ENCODE results near the gene RAD51B. TPM values are rescaled to one million over a fixed set of nuclear protein-coding genes. Genes with fewer than 3 reads are reported as not detected.
"Not testable (repeated sequence)": the region's sequence is repeated elsewhere in the genome, so short reads cannot be mapped to it uniquely, and the experiment has no call there.

Gene RAD51B
- total and polyA plus RNA-seq, 4 donors: 2.8 to 39.6 (median 13.3) TPM; not detected in 1

- H3K36me3 ChIP-seq (ENCODE audit: control insufficient read depth in 1 of 2, insufficient read depth in 2 of 2, low read length in 1 of 2): no peaks in the 10 kb centered on the region
- 78 to 86% methylated on average over 4 of the region's 4 CpGs for WGBS, 2 donors
- H3K4me1 ChIP-seq (ENCODE audit: control insufficient read depth in 1 of 2, insufficient read depth in 2 of 2, low read length in 2 of 2): peaks cover 4% of the 10 kb centered on the region in 2 donors
- no peak for ATAC-seq (ENCODE audit: low FRiP score)
- DNase-seq: no peak
- H3K27me3 ChIP-seq (ENCODE audit: control insufficient read depth in 1 of 2, insufficient read depth in 2 of 2, low read length in 1 of 2): no peaks in the 10 kb centered on the region
- intact Hi-C loops (cut with DNase I): no loop called here
- H3K4me3 ChIP-seq (ENCODE audit: low read length in 2 of 2): no peak overlapping the region
- no peak overlapping the region for H3K27ac ChIP-seq (ENCODE audit: low read depth in 1 of 2, low read length in 2 of 2)
- H3K9me3 ChIP-seq (ENCODE audit: control insufficient read depth, low read length): no peaks in the 10 kb centered on the region
These were observed 394.9 kb downstream of the RAD51B start for GRCh38 chr14:68214431-68214830.

- no peaks in the 10 kb centered on the region for H3K27me3 ChIP-seq (ENCODE audit: control insufficient read depth in 1 of 2, insufficient read depth in 2 of 2, low read length in 1 of 2)
- no peak for DNase-seq
- H3K9me3 ChIP-seq (ENCODE audit: control insufficient read depth, low read length): no peaks in the 10 kb centered on the region
- ATAC-seq (ENCODE audit: low FRiP score): no peak
- no peak overlapping the region for H3K4me3 ChIP-seq (ENCODE audit: low read length in 2 of 2)
- peaks cover 2% of the 10 kb centered on the region in 2 donors for H3K4me1 ChIP-seq (ENCODE audit: control insufficient read depth in 1 of 2, insufficient read depth in 2 of 2, low read length in 2 of 2)
- 82 to 86% methylated on average over 2 of the region's 2 CpGs for WGBS, 2 donors
- no peak overlapping the region for H3K27ac ChIP-seq (ENCODE audit: low read depth in 1 of 2, low read length in 2 of 2)
- H3K36me3 ChIP-seq (ENCODE audit: control insufficient read depth in 1 of 2, insufficient read depth in 2 of 2, low read length in 1 of 2): no peaks in the 10 kb centered on the region
- intact Hi-C loops (cut with DNase I): no loop called here
These were observed 396.1 kb downstream of the RAD51B start for GRCh38 chr14:68215629-68216028.

GRCh38 chr14:68216079-68216478 is 396.5 kb downstream of the RAD51B start:
- 83 to 86% methylated on average over 3 of the region's 3 CpGs for WGBS, 2 donors
- Histone ChIP-seq H3K9me3 (ENCODE audit: control insufficient read depth, low read length) (no peaks in the 10 kb centered on the region), H3K27me3 (ENCODE audit: control insufficient read depth in 1 of 2, insufficient read depth in 2 of 2, low read length in 1 of 2) (no peaks in the 10 kb centered on the region), H3K36me3 (ENCODE audit: control insufficient read depth in 1 of 2, insufficient read depth in 2 of 2, low read length in 1 of 2) (no peaks in the 10 kb centered on the region), H3K4me3 (ENCODE audit: low read length in 2 of 2) (no peak overlapping the region), H3K4me1 (ENCODE audit: control insufficient read depth in 1 of 2, insufficient read depth in 2 of 2, low read length in 2 of 2) (peaks cover 0 to 2% of the 10 kb centered on the region in 2 donors), H3K27ac (ENCODE audit: low read depth in 1 of 2, low read length in 2 of 2) (no peak overlapping the region)
- intact Hi-C loops (cut with DNase I): no loop called here
- DNase-seq: no peak
- no peak for ATAC-seq (ENCODE audit: low FRiP score)

- H3K36me3 ChIP-seq (ENCODE audit: control insufficient read depth in 1 of 2, insufficient read depth in 2 of 2, low read length in 1 of 2): no peaks in the 10 kb centered on the region
- WGBS, 2 donors: 97 to 98% methylated on average over 3 of the region's 3 CpGs
- H3K27me3 ChIP-seq (ENCODE audit: control insufficient read depth in 1 of 2, insufficient read depth in 2 of 2, low read length in 1 of 2): no peaks in the 10 kb centered on the region
- peaks cover 0 to 2% of the 10 kb centered on the region in 2 donors for H3K4me1 ChIP-seq (ENCODE audit: control insufficient read depth in 1 of 2, insufficient read depth in 2 of 2, low read length in 2 of 2)
- DNase-seq (no peak), ATAC-seq (ENCODE audit: low FRiP score) (no peak)
- H3K4me3 ChIP-seq (ENCODE audit: low read length in 2 of 2): no peak overlapping the region
- H3K27ac ChIP-seq (ENCODE audit: low read depth in 1 of 2, low read length in 2 of 2): no peak overlapping the region
- no peaks in the 10 kb centered on the region for H3K9me3 ChIP-seq (ENCODE audit: control insufficient read depth, low read length)
- intact Hi-C loops (cut with DNase I): no loop called here
These were observed 397.4 kb downstream of the RAD51B start for GRCh38 chr14:68216957-68217356.

GRCh38 chr14:68217791-68218340 is 398.3 kb downstream of the RAD51B start:
- intact Hi-C loops (cut with DNase I): no loop called here
- no peak overlapping the region for H3K27ac ChIP-seq (ENCODE audit: low read depth in 1 of 2, low read length in 2 of 2)
- ATAC-seq (ENCODE audit: low FRiP score): no peak

GRCh38 chr14:68219407-68219806 is 399.8 kb downstream of the RAD51B start:
- intact Hi-C loops (cut with DNase I): no loop called here
- no peaks in the 10 kb centered on the region for H3K9me3 ChIP-seq (ENCODE audit: control insufficient read depth, low read length)
- H3K36me3 ChIP-seq (ENCODE audit: control insufficient read depth in 1 of 2, insufficient read depth in 2 of 2, low read length in 1 of 2): no peaks in the 10 kb centered on the region
- ATAC-seq (ENCODE audit: low FRiP score) (no peak), DNase-seq (no peak)
- H3K4me3 ChIP-seq (ENCODE audit: low read length in 2 of 2): no peak overlapping the region
- no peaks in the 10 kb centered on the region for H3K27me3 ChIP-seq (ENCODE audit: control insufficient read depth in 1 of 2, insufficient read depth in 2 of 2, low read length in 1 of 2)
- peaks cover 0 to 2% of the 10 kb centered on the region in 2 donors for H3K4me1 ChIP-seq (ENCODE audit: control insufficient read depth in 1 of 2, insufficient read depth in 2 of 2, low read length in 2 of 2)
- H3K27ac ChIP-seq (ENCODE audit: low read depth in 1 of 2, low read length in 2 of 2): no peak overlapping the region
- WGBS, 2 donors: 60 to 64% methylated on average over 7 of the region's 7 CpGs

More at GRCh38 chr14:68217791-68218340, 398.3 kb downstream of the RAD51B start:
- H3K9me3 ChIP-seq (ENCODE audit: control insufficient read depth, low read length): no peaks in the 10 kb centered on the region
- no peaks in the 10 kb centered on the region for H3K27me3 ChIP-seq (ENCODE audit: control insufficient read depth in 1 of 2, insufficient read depth in 2 of 2, low read length in 1 of 2)
- H3K4me1 ChIP-seq (ENCODE audit: control insufficient read depth in 1 of 2, insufficient read depth in 2 of 2, low read length in 2 of 2): peaks cover 0 to 2% of the 10 kb centered on the region in 2 donors
- H3K36me3 ChIP-seq (ENCODE audit: control insufficient read depth in 1 of 2, insufficient read depth in 2 of 2, low read length in 1 of 2): no peaks in the 10 kb centered on the region
- H3K4me3 ChIP-seq (ENCODE audit: low read length in 2 of 2): no peak overlapping the region
- DNase-seq: no peak

GRCh38 chr14:68221046-68221445 is 401.5 kb downstream of the RAD51B start:
- DNase-seq; H3K36me3 ChIP-seq (ENCODE audit: control insufficient read depth in 1 of 2, insufficient read depth in 2 of 2, low read length in 1 of 2); ATAC-seq (ENCODE audit: low FRiP score); H3K4me1 ChIP-seq (ENCODE audit: control insufficient read depth in 1 of 2, insufficient read depth in 2 of 2, low read length in 2 of 2); H3K4me3 ChIP-seq (ENCODE audit: low read length in 2 of 2); H3K9me3 ChIP-seq (ENCODE audit: control insufficient read depth, low read length); intact Hi-C loops (cut with DNase I); H3K27ac ChIP-seq (ENCODE audit: low read depth in 1 of 2, low read length in 2 of 2); H3K27me3 ChIP-seq (ENCODE audit: control insufficient read depth in 1 of 2, insufficient read depth in 2 of 2, low read length in 1 of 2): not testable (repeated sequence)
- WGBS, 2 donors: 70 to 83% methylated on average over 2 of the region's 2 CpGs

- DNase-seq: no peak
- Histone ChIP-seq H3K27ac (ENCODE audit: low read depth in 1 of 2, low read length in 2 of 2) (no peak overlapping the region), H3K9me3 (ENCODE audit: control insufficient read depth, low read length) (no peaks in the 10 kb centered on the region), H3K36me3 (ENCODE audit: control insufficient read depth in 1 of 2, insufficient read depth in 2 of 2, low read length in 1 of 2) (no peaks in the 10 kb centered on the region), H3K27me3 (ENCODE audit: control insufficient read depth in 1 of 2, insufficient read depth in 2 of 2, low read length in 1 of 2) (no peaks in the 10 kb centered on the region), H3K4me1 (ENCODE audit: control insufficient read depth in 1 of 2, insufficient read depth in 2 of 2, low read length in 2 of 2) (no peaks in the 10 kb centered on the region), H3K4me3 (ENCODE audit: low read length in 2 of 2) (no peak overlapping the region)
- WGBS, 2 donors: 84 to 89% methylated on average over 4 of the region's 4 CpGs
- intact Hi-C loops (cut with DNase I): no loop called here
- ATAC-seq (ENCODE audit: low FRiP score): no peak
These were observed 402.6 kb downstream of the RAD51B start for GRCh38 chr14:68222154-68222553.

GRCh38 chr14:68222726-68223125 is 403.1 kb downstream of the RAD51B start:
- Histone ChIP-seq H3K36me3 (ENCODE audit: control insufficient read depth in 1 of 2, insufficient read depth in 2 of 2, low read length in 1 of 2) (no peaks in the 10 kb centered on the region), H3K27ac (ENCODE audit: low read depth in 1 of 2, low read length in 2 of 2) (no peak overlapping the region), H3K4me1 (ENCODE audit: control insufficient read depth in 1 of 2, insufficient read depth in 2 of 2, low read length in 2 of 2) (no peaks in the 10 kb centered on the region), H3K4me3 (ENCODE audit: low read length in 2 of 2) (no peak overlapping the region), H3K9me3 (ENCODE audit: control insufficient read depth, low read length) (no peaks in the 10 kb centered on the region), H3K27me3 (ENCODE audit: control insufficient read depth in 1 of 2, insufficient read depth in 2 of 2, low read length in 1 of 2) (no peaks in the 10 kb centered on the region)
- DNase-seq: no peak
- intact Hi-C loops (cut with DNase I): no loop called here
- WGBS, 2 donors: 96 to 98% methylated on average over 3 of the region's 3 CpGs
- ATAC-seq (ENCODE audit: low FRiP score): no peak

Data from aorta (tissue), 5 donors.